Panc1 (cell line): ENCODE data around the gene PXDN. TPM values are rescaled to one million over a fixed set of nuclear protein-coding genes. Genes with fewer than 3 reads are reported as not detected.

ENCODE experiments used
- ATAC-seq: fragments of 200-7000 bp; cut with Tn5 transposase; 2 replicates; pipeline ENCODE4 v1.9.1; 2020; ENCODE audit warnings: mild to moderate bottlenecking, moderate library complexity
- BruUV-seq: library from RNA; stranded (reverse); fragments of 400-500 nt; replicated peaks from 2 replicates; lab custom pipeline; 2021; lab: Mats Ljungman, UMichigan
- CTCF ChIA-PET: fragments of 300-600 bp; sonication (Branson Sonifier 250); formaldehyde crosslinking; loops from one replicate; lab custom pipeline; 2022; ENCODE audit warnings: antibody characterized with exemption; lab: Charles Lee
- POLR2A ChIA-PET: fragments of 300-600 bp; sonication (Branson Sonifier 250); formaldehyde crosslinking; loops from one replicate; lab custom pipeline; 2022; ENCODE audit warnings: antibody characterized with exemption; lab: Charles Lee
- DNase-seq: peaks from one replicate; pipeline ENCODE4 v3.0.0-alpha.2; 2010; ENCODE audit warnings: low read depth, low spot score
- H3K27ac ChIP-seq: 2 replicates; pipeline ENCODE4 v1.5.1; 2011; ENCODE audit warnings: mild to moderate bottlenecking, low read length, inconsistent platforms
- H3K27me3 ChIP-seq: fragments of 200-500 bp; sonication (Bioruptor generic); 2 replicates; pipeline ENCODE4 v1.6.0; 2014; ENCODE audit warnings: low read length, inconsistent platforms; ENCODE audit not compliant: control insufficient read depth, insufficient read depth
- H3K36me3 ChIP-seq: fragments of 200-500 bp; sonication (Bioruptor generic); 2 replicates; pipeline ENCODE4 v1.5.1; 2014; ENCODE audit warnings: inconsistent platforms, mild to moderate bottlenecking, low read length, moderate library complexity; ENCODE audit not compliant: control insufficient read depth, insufficient read depth
- H3K4me1 ChIP-seq: 2 replicates; pipeline ENCODE4 v1.5.1; 2011; ENCODE audit warnings: inconsistent platforms, mild to moderate bottlenecking, low read length, moderate library complexity; ENCODE audit not compliant: control insufficient read depth, insufficient read depth
- H3K4me3 ChIP-seq, 2 experiments: 2 replicates each; pipeline ENCODE4 v1.5.1; 2011 to 2012; ENCODE audit warnings: low read depth in 2 of 2, low read length in 2 of 2, mild to moderate bottlenecking in 2 of 2, inconsistent platforms in 1 of 2, moderate library complexity in 1 of 2
- H3K9me3 ChIP-seq: fragments of 200-500 bp; sonication (Bioruptor generic); 2 replicates; pipeline ENCODE4 v1.5.1; 2014; ENCODE audit warnings: low read depth, mild to moderate bottlenecking, inconsistent platforms, low read length, moderate library complexity; ENCODE audit not compliant: control insufficient read depth, insufficient read depth
- CTCF ChIP-seq: fragments of 450-650 bp; IDR thresholded peaks from 2 replicates; pipeline ENCODE4 v1.5.1; 2017; ENCODE audit warnings: mild to moderate bottlenecking
- POLR2AphosphoS5 ChIP-seq: IDR thresholded peaks from 2 replicates; pipeline ENCODE4 v1.6.1; 2012; ENCODE audit warnings: mild to moderate bottlenecking, low read depth, low read length, moderate library complexity
- REST ChIP-seq, 2 experiments: IDR thresholded peaks; 2 replicates each; pipeline ENCODE4 v1.6.1; 2011 to 2012; ENCODE audit warnings: low read depth in 2 of 2, control low read depth in 1 of 2, low read length in 1 of 2, mild to moderate bottlenecking in 1 of 2, moderate library complexity in 1 of 2; ENCODE audit not compliant: insufficient read depth in 1 of 2
- SIN3A ChIP-seq: IDR thresholded peaks from 2 replicates; pipeline ENCODE4 v1.6.1; 2012; ENCODE audit warnings: low read depth, mild to moderate bottlenecking, low read length, moderate library complexity, borderline replicate concordance; ENCODE audit not compliant: insufficient read depth
- TCF7L2 ChIP-seq: IDR thresholded peaks from 2 replicates; pipeline ENCODE4 v1.6.1; 2011; ENCODE audit warnings: mild to moderate bottlenecking, low read depth, low read length, inconsistent platforms
- in situ Hi-C: cut with HindIII; loops from 2 replicates; pipeline ENCODE4 v1.10.0; 2016; ENCODE audit warnings: low sequenced_read_pairs, low pct_unique_long_range_greater_than_20kb
- intact Hi-C: fragments of 100-400 bp; cut with micrococcal nuclease; formaldehyde crosslinking; loops from one replicate; pipeline ENCODE4 v1.10.0; 2022; ENCODE audit not compliant: unreplicated experiment
- total RNA-seq: library from RNA; stranded (reverse); gene quantifications from one replicate; pipeline ENCODE4 v1.2.1, GENCODE V29; 2021; ENCODE audit not compliant: unreplicated experiment

PXDN gene
- total RNA-seq, 1 experiment from 2014 or later: 2.5 TPM

GRCh38 chr2:1650085-1650872 is 94.0 kb downstream of the PXDN start:
- no peak for DNase-seq
- CTCF ChIA-PET: no interaction called here
- Histone ChIP-seq H3K4me3 (no peak overlapping the region), H3K27me3 (no peaks in the 10 kb centered on the region), H3K9me3 (no peaks in the 10 kb centered on the region), H3K4me1 (peaks cover 6% of the 10 kb centered on the region; the same call in 1 of the 2 replicates), H3K36me3 (no peaks in the 10 kb centered on the region), H3K27ac (peak overlapping the region; percentile 60; the same call in 1 of the 2 replicates)
- in situ Hi-C loops: no loop called here
- POLR2A ChIA-PET: no interaction called here
- BruUV-seq: no TSS peak
- TF ChIP-seq REST (IDR thresholded peaks at IDR 0.05; ENCODE audit: insufficient read depth in 1 of 2, low read depth in 2 of 2, low read length in 1 of 2): no peak
- no peak for TF ChIP-seq CTCF
- TF ChIP-seq POLR2AphosphoS5: no peak
- ATAC-seq: no peak
- intact Hi-C loops: no loop called here

GRCh38 chr2:1649103-1650084 is 94.9 kb downstream of the PXDN start:
- intact Hi-C loops (no loop called here), in situ Hi-C loops (no loop called here)
- POLR2A ChIA-PET: no interaction called here
- peaks cover 6% of the 10 kb centered on the region; the same call in 1 of the 2 replicates for H3K4me1 ChIP-seq
- H3K27ac ChIP-seq: peak overlapping the region; percentile 60; the same call in 1 of the 2 replicates
- TF ChIP-seq CTCF (no peak), REST (IDR thresholded peaks at IDR 0.05; ENCODE audit: insufficient read depth in 1 of 2, low read depth in 2 of 2, low read length in 1 of 2) (no peak), POLR2AphosphoS5 (no peak), TCF7L2 (no peak), SIN3A (no peak)
- no peak overlapping the region for H3K4me3 ChIP-seq
- ATAC-seq (no peak), DNase-seq (no peak)
- H3K36me3 ChIP-seq: no peaks in the 10 kb centered on the region
- no peaks in the 10 kb centered on the region for H3K9me3 ChIP-seq
- CTCF ChIA-PET: no interaction called here
- no TSS peak for BruUV-seq
- H3K27me3 ChIP-seq: no peaks in the 10 kb centered on the region
